Measurements from ENCODE around the gene STK32A. TPM values are rescaled to one million over a fixed set of nuclear protein-coding genes. Genes with fewer than 3 reads are reported as not detected.

Gene STK32A
- not detected in 2 replicates for total RNA-seq

GRCh38 chr5:147234825-147235635 is at the start of gene STK32A:
STK32A (plus strand) TSS chr5:147235026; CDS start chr5:147239635, 4,609 bp downstream.

Measured in epithelial cell of umbilical artery (primary cell).